Measurements from ENCODE around the gene DNAH10.

Gene DNAH10

DNA sequence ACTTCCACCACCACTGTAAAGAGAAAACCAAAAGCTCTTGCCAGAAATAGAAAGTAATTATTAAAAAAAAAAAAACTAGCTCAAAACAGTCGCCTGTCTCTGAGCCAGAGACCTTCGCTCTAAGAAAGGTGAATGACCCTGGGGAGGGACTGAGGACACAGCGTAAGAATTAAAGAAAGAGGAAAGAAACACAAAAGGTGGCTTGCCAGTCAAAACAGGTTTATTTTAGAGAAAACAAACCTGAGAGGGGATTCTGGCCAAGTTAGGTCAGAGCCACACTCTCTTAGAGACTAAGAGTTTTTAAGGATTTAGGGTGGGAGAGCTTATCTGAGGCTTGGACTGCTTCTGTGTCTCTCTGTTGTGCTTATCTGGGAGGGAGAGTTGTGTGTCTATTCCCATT, 66.0 kb downstream of the DNAH10 start (continued):
- TF ChIP-seq, protein P1, sequence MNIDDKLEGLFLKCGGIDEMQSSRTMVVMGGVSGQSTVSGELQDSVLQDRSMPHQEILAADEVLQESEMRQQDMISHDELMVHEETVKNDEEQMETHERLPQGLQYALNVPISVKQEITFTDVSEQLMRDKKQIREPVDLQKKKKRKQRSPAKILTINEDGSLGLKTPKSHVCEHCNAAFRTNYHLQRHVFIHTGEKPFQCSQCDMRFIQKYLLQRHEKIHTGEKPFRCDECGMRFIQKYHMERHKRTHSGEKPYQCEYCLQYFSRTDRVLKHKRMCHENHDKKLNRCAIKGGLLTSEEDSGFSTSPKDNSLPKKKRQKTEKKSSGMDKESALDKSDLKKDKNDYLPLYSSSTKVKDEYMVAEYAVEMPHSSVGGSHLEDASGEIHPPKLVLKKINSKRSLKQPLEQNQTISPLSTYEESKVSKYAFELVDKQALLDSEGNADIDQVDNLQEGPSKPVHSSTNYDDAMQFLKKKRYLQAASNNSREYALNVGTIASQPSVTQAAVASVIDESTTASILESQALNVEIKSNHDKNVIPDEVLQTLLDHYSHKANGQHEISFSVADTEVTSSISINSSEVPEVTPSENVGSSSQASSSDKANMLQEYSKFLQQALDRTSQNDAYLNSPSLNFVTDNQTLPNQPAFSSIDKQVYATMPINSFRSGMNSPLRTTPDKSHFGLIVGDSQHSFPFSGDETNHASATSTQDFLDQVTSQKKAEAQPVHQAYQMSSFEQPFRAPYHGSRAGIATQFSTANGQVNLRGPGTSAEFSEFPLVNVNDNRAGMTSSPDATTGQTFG (tag by site-specific recombination; IDR thresholded peaks at IDR 0.05; ENCODE audit: borderline replicate concordance), result no peak
- no peak for TF ChIP-seq ZNF223 (tag by site-specific recombination; IDR thresholded peaks at IDR 0.05)
- 0 out of 2 replicates have a peak, but pooled peaks have one; percentile 13 for TF ChIP-seq SP3 (tag by site-specific recombination; IDR thresholded peaks at IDR 0.05)
- TF ChIP-seq ZNF777 (tag by site-specific recombination; IDR thresholded peaks at IDR 0.05; ENCODE audit: borderline replicate concordance), result no peak
- 0 out of 2 replicates have a peak, but pooled peaks have one; percentile 45 for TF ChIP-seq ZNF626 (tag by site-specific recombination; IDR thresholded peaks at IDR 0.05)
- TF ChIP-seq ZNF830 (tag by site-specific recombination; IDR thresholded peaks at IDR 0.05; ENCODE audit: low read depth), result no peak
- peak; percentile 95 for TF ChIP-seq SETDB1 (IDR thresholded peaks at IDR 0.05; ENCODE audit: insufficient read length, low read length)
- no peak for TF ChIP-seq HOXD13 (CRISPR knock-in tag; IDR thresholded peaks at IDR 0.05; ENCODE audit: borderline replicate concordance)
- TF ChIP-seq, protein P2, sequence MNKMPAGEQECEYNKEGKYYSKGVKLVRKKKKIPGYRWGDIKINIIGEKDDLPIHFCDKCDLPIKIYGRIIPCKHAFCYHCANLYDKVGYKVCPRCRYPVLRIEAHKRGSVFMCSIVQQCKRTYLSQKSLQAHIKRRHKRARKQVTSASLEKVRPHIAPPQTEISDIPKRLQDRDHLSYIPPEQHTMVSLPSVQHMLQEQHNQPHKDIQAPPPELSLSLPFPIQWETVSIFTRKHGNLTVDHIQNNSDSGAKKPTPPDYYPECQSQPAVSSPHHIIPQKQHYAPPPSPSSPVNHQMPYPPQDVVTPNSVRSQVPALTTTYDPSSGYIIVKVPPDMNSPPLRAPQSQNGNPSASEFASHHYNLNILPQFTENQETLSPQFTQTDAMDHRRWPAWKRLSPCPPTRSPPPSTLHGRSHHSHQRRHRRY (tag by site-specific recombination; IDR thresholded peaks at IDR 0.05), result no peak

DNA sequence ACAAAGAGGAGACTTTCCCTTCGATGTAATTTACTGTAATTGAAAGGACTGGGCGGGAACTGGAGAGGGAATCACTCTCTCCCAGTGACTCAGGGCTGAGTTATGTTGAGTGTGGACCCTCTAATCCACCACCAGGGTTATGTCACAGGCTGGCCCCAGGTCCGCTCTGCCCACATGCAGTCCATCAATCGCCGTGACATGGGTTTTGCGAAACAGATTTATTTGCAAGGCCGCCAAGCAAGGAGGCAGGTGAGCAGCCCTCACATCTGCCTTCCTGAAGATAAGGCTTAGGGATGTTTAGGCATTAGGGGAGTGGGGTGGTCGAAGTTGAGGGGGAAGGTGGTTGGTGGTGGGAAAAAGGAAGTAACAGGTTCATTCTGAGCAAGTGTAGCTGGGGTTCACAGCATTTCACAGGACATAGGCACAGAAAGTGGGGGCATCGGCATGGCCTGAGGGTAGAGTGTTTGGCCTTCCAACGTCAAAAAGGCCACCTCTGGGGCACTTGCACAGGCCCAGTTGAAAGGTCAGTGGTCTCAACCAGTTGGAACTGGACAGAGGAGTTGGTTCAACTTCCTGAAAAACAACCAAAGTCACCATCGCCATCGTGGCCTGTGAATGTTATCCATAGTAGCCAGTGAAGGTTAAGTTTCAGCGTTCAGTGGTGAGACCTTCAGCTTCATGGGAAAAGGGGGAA, 66.9 kb downstream of the DNAH10 start:
- no peaks in the 10 kb centered on the region for H3K4me1 ChIP-seq (ENCODE audit: control insufficient read depth, insufficient read depth, low read length)
- H3K27ac ChIP-seq (ENCODE audit: extremely low read depth, low read depth, low read length), result no peak overlapping the region
- TF ChIP-seq ZNF501 (tag by site-specific recombination; IDR thresholded peaks at IDR 0.05) (no peak), ZNF660 (tag by site-specific recombination; IDR thresholded peaks at IDR 0.05) (no peak), ZNF24 (tag by site-specific recombination; IDR thresholded peaks at IDR 0.05) (no peak), ZNF571 (tag by site-specific recombination; IDR thresholded peaks at IDR 0.05) (no peak), ZNF48 (tag by site-specific recombination; IDR thresholded peaks at IDR 0.05) (no peak), ZBTB7A (tag by site-specific recombination; IDR thresholded peaks at IDR 0.05; ENCODE audit: low read depth) (no peak), ZNF561 (tag by site-specific recombination; IDR thresholded peaks at IDR 0.05; ENCODE audit: borderline replicate concordance) (no peak), ZNF701 (tag by site-specific recombination; IDR thresholded peaks at IDR 0.05) (no peak), ZNF239 (tag by site-specific recombination; IDR thresholded peaks at IDR 0.05) (no peak), HOXD13 (CRISPR knock-in tag; IDR thresholded peaks at IDR 0.05; ENCODE audit: borderline replicate concordance) (no peak), ZNF146 (tag by site-specific recombination; IDR thresholded peaks at IDR 0.05) (no peak), ZNF311 (tag by site-specific recombination; IDR thresholded peaks at IDR 0.05; ENCODE audit: borderline replicate concordance) (no peak), ZNF416 (tag by site-specific recombination; IDR thresholded peaks at IDR 0.05) (no peak), ZNF324 (tag by site-specific recombination; IDR thresholded peaks at IDR 0.05) (no peak)
- TF ChIP-seq, protein P2 (tag by site-specific recombination; IDR thresholded peaks at IDR 0.05), result no peak
- TF ChIP-seq, protein P3, sequence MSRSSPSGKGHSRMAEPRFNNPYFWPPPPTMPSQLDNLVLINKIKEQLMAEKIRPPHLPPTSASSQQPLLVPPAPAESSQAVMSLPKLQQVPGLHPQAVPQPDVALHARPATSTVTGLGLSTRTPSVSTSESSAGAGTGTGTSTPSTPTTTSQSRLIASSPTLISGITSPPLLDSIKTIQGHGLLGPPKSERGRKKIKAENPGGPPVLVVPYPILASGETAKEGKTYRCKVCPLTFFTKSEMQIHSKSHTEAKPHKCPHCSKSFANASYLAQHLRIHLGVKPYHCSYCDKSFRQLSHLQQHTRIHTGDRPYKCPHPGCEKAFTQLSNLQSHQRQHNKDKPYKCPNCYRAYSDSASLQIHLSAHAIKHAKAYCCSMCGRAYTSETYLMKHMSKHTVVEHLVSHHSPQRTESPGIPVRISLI (tag by site-specific recombination; IDR thresholded peaks at IDR 0.05), result no peak
- TF ChIP-seq, protein P4, sequence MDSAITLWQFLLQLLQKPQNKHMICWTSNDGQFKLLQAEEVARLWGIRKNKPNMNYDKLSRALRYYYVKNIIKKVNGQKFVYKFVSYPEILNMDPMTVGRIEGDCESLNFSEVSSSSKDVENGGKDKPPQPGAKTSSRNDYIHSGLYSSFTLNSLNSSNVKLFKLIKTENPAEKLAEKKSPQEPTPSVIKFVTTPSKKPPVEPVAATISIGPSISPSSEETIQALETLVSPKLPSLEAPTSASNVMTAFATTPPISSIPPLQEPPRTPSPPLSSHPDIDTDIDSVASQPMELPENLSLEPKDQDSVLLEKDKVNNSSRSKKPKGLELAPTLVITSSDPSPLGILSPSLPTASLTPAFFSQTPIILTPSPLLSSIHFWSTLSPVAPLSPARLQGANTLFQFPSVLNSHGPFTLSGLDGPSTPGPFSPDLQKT (IDR thresholded peaks at IDR 0.05; ENCODE audit: borderline replicate concordance, low read depth, low read length), result no peak
- no peaks in the 10 kb centered on the region; the same call in 1 of the 2 replicates for H3K9me3 ChIP-seq (ENCODE audit: control insufficient read depth, insufficient read depth, low read depth, low read length)
- CTCF ChIA-PET, result interaction anchor here (0.8 kb wide), 1 partner anchor 111 kb away, joined by 3 read pairs; no protein-coding TSS in a partner anchor
- POLR2A ChIA-PET, result no interaction called here
- no peak overlapping the region for H3K4me3 ChIP-seq (ENCODE audit: low read depth, low read length)
- H3K36me3 ChIP-seq (ENCODE audit: control insufficient read depth in 2 of 2, insufficient read depth in 1 of 2, low read length in 2 of 2), result no peaks in the 10 kb centered on the region
